Subcutaneous adipose tissue (tissue), 4 donors: Measurements from ENCODE around the gene INSM1. TPM values are rescaled to one million over a fixed set of nuclear protein-coding genes. Genes with fewer than 3 reads are reported as not detected.

ENCODE experiments used
- total RNA-seq, 4 donors: library from RNA; depleted of rRNA; stranded (reverse); fragments of >200 nt; gene quantifications; one replicate each; pipeline ENCODE4 v1.1.0, GENCODE V29; 2016
- TF ChIP-seq, protein P1 (sequence below): fragments of 450-650 bp; IDR thresholded peaks from one replicate; pipeline ENCODE4 v1.5.1; 2016; ENCODE audit warnings: low read depth, mild to moderate bottlenecking, control low read depth, antibody characterized with exemption, moderate library complexity

INSM1 gene
- total RNA-seq, 4 donors from 2014 or later = 0.17 TPM; not detected in 3

- TF ChIP-seq, protein P1, sequence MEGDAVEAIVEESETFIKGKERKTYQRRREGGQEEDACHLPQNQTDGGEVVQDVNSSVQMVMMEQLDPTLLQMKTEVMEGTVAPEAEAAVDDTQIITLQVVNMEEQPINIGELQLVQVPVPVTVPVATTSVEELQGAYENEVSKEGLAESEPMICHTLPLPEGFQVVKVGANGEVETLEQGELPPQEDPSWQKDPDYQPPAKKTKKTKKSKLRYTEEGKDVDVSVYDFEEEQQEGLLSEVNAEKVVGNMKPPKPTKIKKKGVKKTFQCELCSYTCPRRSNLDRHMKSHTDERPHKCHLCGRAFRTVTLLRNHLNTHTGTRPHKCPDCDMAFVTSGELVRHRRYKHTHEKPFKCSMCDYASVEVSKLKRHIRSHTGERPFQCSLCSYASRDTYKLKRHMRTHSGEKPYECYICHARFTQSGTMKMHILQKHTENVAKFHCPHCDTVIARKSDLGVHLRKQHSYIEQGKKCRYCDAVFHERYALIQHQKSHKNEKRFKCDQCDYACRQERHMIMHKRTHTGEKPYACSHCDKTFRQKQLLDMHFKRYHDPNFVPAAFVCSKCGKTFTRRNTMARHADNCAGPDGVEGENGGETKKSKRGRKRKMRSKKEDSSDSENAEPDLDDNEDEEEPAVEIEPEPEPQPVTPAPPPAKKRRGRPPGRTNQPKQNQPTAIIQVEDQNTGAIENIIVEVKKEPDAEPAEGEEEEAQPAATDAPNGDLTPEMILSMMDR = no peak
Observed at GRCh38 chr20:20343932-20344331, 24.0 kb upstream of the INSM1 start.

- TF ChIP-seq, protein P1 = no peak
Observed at GRCh38 chr20:20344476-20344875, 23.4 kb upstream of the INSM1 start.

GRCh38 chr20:20353576-20353975, 14.3 kb upstream of the INSM1 start:
- TF ChIP-seq, protein P1 = no peak

DNA sequence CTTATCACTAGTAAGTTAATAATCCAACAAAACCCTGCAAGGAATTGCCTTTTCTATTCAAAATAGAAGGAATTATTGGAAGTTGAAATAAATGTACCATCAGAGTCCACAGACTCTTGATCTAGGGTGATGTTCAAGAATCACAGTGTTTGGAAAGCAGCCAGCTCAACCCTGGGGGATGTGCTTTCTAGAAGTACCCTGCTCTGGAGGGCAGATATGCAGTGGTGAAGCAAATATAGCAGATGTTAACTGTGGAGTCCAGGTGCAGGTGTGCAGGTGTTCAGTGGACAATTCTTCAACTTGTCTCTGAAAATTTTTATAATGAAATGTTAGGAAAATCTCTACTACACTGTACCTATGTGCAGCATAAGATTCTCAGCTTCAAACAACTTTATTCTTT, 9.1 kb upstream of the INSM1 start:
- TF ChIP-seq, protein P1 = no peak

DNA sequence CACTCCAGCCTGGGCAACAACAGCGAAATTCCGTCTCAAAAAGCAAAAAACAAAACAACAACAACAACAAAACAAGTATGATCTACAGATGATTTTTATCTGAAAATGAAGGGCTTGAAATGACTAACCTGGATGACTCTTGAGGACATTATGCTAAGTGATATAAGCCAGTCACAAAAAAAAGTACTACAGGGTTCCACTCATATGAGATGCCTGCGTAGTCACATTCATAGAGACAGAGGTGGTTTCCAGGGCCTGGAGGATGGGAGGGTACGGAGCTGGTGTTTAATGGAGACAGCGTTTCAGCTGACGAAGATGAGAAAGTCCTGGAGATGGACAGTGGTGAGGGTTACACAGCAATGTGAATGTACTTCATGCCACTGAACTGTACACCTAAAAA, 8.3 kb upstream of the INSM1 start:
- TF ChIP-seq, protein P1 = no peak

DNA sequence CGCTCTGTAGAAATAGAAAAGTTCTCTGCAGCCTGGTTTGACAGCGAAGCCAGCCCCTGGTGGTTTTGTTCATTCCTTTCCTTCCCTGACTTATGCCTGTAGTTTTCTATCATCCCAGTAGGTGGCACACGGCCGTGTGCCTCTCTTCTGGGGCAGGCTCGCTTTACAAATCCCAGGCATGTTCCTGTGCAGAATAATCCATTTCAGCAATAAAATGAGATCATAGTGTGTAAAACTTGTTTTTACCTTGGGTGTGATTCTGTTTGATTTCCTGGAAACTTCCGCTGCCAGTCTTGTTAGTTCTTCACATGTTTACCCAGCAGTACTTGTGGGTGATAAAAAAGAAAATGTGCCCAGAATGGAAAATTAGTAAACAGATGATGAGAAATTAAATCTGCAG, 7.4 kb upstream of the INSM1 start:
- TF ChIP-seq, protein P1 = no peak

- TF ChIP-seq, protein P1 = no peak
Observed at GRCh38 chr20:20362774-20363433, 5.0 kb upstream of the INSM1 start.
